Memory B cell (primary cell): Measurements from ENCODE around the gene NTM.

Experiments used
- ATAC-seq: fragments of 150-1000 bp; cut with Tn5 transposase; 2 replicates; pipeline ENCODE4 v1.10.0; 2021; ENCODE audit warnings: low read depth, mild to moderate bottlenecking, moderate library complexity
- DNase-seq, 2 donors: peaks; one replicate each; pipeline ENCODE4 v3.0.0; 2022; ENCODE audit warnings: low spot score in 2 of 2
- H3K27ac Mint-ChIP-seq: one replicate; pipeline ENCODE4 v1.8.0; 2022; ENCODE audit warnings: mild to moderate bottlenecking, moderate library complexity, mixed read lengths
- H3K27me3 Mint-ChIP-seq: one replicate; pipeline ENCODE4 v1.8.0; 2022; ENCODE audit warnings: mixed read lengths
- H3K36me3 Mint-ChIP-seq: one replicate; pipeline ENCODE4 v1.8.0; 2022; ENCODE audit warnings: mild to moderate bottlenecking, mixed read lengths
- H3K4me1 Mint-ChIP-seq: one replicate; pipeline ENCODE4 v1.8.0; 2022; ENCODE audit warnings: mixed read lengths
- H3K4me3 Mint-ChIP-seq: one replicate; pipeline ENCODE4 v1.8.0; 2022; ENCODE audit warnings: mild to moderate bottlenecking, moderate library complexity, mixed read lengths
- H3K9me3 Mint-ChIP-seq: one replicate; pipeline ENCODE4 v1.8.0; 2022; ENCODE audit warnings: mixed read lengths

NTM gene

DNA sequence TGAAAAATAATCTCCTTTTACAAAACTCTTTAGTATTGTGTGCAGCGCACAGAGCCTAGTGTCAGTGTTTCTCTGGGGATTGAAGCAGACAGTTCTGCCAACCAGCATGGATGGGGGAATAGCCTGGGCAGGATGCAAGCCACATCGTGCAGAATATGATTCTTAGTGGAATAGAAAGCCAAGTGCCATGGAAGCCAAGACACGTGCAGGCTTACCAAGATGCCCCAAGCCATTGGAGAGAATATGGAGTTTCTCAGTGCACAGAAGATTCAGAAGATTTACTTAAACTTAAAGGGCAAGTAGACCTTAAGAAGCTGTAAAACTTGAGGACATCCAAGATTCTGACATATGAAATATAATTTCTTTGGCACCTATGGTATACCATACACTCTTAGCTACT, 917.6 kb downstream of the NTM start:
- Mint-ChIP-seq H3K4me1 (no peaks in the 10 kb centered on the region), H3K27me3 (no peaks in the 10 kb centered on the region), H3K36me3 (no peaks in the 10 kb centered on the region), H3K4me3 (no peak overlapping the region), H3K27ac (no peak overlapping the region), H3K9me3 (peaks cover 9% of the 10 kb centered on the region)
- ATAC-seq (no peak), DNase-seq (no peak)

GRCh38 chr11:132289590-132290256, 919.3 kb downstream of the NTM start:
- Mint-ChIP-seq H3K4me3 (no peak overlapping the region), H3K27me3 (no peaks in the 10 kb centered on the region), H3K36me3 (no peaks in the 10 kb centered on the region), H3K27ac (no peak overlapping the region), H3K9me3 (peaks cover 10% of the 10 kb centered on the region), H3K4me1 (no peaks in the 10 kb centered on the region)
- DNase-seq (no peak), ATAC-seq (no peak)

GRCh38 chr11:132293586-132293985, 923.2 kb downstream of the NTM start:
- H3K27me3 Mint-ChIP-seq, result no peaks in the 10 kb centered on the region
- peaks cover 15% of the 10 kb centered on the region for H3K9me3 Mint-ChIP-seq
- H3K36me3 Mint-ChIP-seq, result no peaks in the 10 kb centered on the region
- no peak overlapping the region for H3K27ac Mint-ChIP-seq
- H3K4me1 Mint-ChIP-seq, result no peaks in the 10 kb centered on the region
- no peak for DNase-seq
- H3K4me3 Mint-ChIP-seq, result no peak overlapping the region
- no peak for ATAC-seq

DNA sequence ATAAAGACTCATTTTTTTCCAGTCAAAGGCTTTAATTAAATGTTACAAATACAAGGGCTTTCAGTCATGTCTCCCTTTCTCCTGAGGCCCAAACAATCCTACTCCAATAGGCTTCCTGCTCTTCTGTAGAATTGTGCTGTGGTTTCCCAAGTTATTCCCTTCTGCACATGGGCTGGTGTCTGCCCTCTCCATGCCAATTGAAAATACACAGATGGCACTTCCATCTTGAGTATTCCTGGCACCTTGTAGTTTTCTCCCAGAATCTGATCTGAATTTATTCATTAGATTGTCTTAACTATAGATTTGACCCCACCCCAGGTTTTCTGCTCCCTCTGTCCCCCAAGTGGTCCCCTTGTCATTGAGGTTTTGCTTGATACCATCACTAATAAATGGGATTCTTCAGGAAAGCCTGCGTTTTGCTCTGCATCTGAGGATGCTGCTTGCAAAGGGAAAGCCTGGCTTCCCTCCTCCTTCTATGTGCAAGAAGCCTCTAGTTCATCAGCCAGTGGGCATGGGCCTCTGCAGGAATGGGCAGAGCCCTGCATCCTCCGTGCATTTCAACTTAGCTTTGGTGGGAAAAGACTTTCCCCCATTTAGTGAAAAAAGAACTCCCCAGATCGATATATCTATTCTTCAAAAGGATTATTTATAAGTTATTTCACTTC, 926.7 kb downstream of the NTM start:
- no peak for ATAC-seq
- H3K9me3 Mint-ChIP-seq, result peaks cover 10% of the 10 kb centered on the region
- DNase-seq, result no peak
- no peaks in the 10 kb centered on the region for H3K27me3 Mint-ChIP-seq
- no peak overlapping the region for H3K27ac Mint-ChIP-seq
- no peaks in the 10 kb centered on the region for H3K4me1 Mint-ChIP-seq
- H3K36me3 Mint-ChIP-seq, result no peaks in the 10 kb centered on the region
- no peak overlapping the region for H3K4me3 Mint-ChIP-seq

GRCh38 chr11:132298357-132298756, 927.9 kb downstream of the NTM start:
- H3K9me3 Mint-ChIP-seq, result peaks cover 5% of the 10 kb centered on the region
- H3K4me1 Mint-ChIP-seq, result no peaks in the 10 kb centered on the region
- H3K4me3 Mint-ChIP-seq, result no peak overlapping the region
- H3K27me3 Mint-ChIP-seq, result no peaks in the 10 kb centered on the region
- ATAC-seq (no peak), DNase-seq (no peak)
- H3K36me3 Mint-ChIP-seq, result no peaks in the 10 kb centered on the region
- H3K27ac Mint-ChIP-seq, result no peak overlapping the region

DNA sequence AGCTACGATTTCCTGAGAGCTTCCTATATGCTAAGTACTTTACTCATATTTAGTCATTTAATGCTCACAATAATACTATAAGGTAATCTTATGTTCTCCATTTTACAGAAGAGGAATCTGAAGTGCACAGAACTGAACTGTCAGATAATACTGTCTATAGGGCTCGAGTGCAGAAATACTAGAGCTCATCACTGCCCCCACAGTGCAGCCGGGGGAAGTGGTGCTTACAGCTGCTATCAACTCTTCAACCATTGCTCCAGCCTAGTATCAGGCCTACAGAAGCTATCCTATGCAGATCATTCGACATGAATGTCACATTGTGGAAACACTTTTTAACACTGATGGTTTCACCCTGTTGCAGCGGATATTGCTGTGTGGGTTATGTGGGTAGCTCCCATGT, 929.9 kb downstream of the NTM start:
- Mint-ChIP-seq H3K4me1 (no peaks in the 10 kb centered on the region), H3K36me3 (no peaks in the 10 kb centered on the region), H3K9me3 (peaks cover 6% of the 10 kb centered on the region), H3K27me3 (no peaks in the 10 kb centered on the region), H3K4me3 (no peak overlapping the region), H3K27ac (no peak overlapping the region)
- ATAC-seq (no peak), DNase-seq (no peak)

DNA sequence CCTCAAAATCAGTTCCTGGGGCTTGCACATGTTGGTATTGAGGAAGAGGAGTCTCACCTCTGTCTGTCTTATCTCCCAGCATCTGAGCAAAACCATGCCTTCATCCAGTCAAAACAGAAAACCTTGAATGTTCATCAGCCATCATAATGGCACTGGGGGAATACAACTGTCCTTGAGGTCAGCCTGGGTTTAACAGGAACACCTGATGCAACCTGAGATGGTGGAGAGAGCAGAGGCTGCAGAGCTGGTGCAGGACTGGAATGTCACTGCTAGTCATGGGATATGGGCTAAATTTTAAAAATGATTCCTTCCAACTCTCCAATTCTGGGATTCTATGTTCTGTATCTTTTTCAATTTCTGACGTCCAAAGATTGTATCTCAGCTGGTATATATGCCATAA, 931.0 kb downstream of the NTM start:
- no peak overlapping the region for H3K4me3 Mint-ChIP-seq
- no peak for ATAC-seq
- DNase-seq, result no peak

DNA sequence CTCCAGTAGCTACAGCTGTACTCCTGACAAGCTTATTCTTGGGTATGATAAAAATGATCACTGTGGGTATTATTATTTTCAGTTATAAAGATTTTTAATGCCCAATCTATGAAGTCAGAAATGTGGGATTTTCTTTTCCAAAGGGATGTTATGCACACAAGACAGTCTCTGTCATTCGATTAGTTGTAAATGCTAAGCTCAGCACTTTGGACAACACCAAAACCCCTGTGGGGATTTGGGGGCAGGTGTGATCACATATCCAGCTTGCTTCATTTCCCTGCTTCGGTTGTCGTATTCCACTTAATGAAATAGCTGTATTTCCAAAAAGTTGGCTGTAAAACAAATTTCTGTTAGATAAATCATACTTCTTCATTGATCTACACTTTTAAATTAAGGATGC, 931.5 kb downstream of the NTM start:
- ATAC-seq, result no peak
- peaks cover 2% of the 10 kb centered on the region for H3K9me3 Mint-ChIP-seq
- DNase-seq, result no peak
- no peak overlapping the region for H3K4me3 Mint-ChIP-seq
- H3K4me1 Mint-ChIP-seq, result no peaks in the 10 kb centered on the region
- H3K36me3 Mint-ChIP-seq, result no peaks in the 10 kb centered on the region
- H3K27ac Mint-ChIP-seq, result no peak overlapping the region
- no peaks in the 10 kb centered on the region for H3K27me3 Mint-ChIP-seq

More for the DNA sequence above, 931.0 kb downstream of the NTM start:
- no peaks in the 10 kb centered on the region for H3K27me3 Mint-ChIP-seq
- H3K9me3 Mint-ChIP-seq, result peaks cover 2% of the 10 kb centered on the region
- no peaks in the 10 kb centered on the region for H3K36me3 Mint-ChIP-seq
- no peaks in the 10 kb centered on the region for H3K4me1 Mint-ChIP-seq
- H3K27ac Mint-ChIP-seq, result no peak overlapping the region

DNA sequence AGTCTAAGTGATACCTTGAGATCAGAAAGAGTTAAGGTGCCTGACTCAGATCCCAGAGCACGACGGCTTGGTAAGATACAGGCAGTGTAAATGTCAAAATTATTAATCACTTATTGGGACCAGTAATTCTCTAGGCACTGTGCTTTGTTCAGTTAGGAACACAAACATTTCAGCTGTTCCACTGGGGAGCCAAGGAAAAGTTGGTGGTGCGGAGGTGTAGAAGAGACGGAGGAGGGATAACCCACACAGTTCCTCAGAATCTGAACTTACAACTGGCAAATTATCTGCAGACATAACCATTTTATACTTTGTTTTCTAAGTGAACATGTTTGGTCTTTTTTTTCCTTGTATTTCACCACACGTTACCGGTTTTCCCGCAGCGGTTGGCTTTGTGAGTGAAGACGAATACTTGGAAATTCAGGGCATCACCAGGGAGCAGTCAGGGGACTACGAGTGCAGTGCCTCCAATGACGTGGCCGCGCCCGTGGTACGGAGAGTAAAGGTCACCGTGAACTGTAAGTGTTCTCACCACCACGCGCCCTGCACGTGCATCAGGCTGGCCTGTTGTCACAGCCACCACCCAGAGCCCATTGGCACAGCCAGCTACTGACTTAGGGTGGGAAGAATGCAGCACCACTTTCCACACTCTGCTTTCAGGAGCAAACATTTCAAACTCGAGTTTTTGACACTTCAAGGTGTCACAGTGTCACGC, 937.0 kb downstream of the NTM start:
- no peak overlapping the region for H3K4me3 Mint-ChIP-seq
- no peak overlapping the region for H3K27ac Mint-ChIP-seq
- no peaks in the 10 kb centered on the region for H3K27me3 Mint-ChIP-seq

DNA sequence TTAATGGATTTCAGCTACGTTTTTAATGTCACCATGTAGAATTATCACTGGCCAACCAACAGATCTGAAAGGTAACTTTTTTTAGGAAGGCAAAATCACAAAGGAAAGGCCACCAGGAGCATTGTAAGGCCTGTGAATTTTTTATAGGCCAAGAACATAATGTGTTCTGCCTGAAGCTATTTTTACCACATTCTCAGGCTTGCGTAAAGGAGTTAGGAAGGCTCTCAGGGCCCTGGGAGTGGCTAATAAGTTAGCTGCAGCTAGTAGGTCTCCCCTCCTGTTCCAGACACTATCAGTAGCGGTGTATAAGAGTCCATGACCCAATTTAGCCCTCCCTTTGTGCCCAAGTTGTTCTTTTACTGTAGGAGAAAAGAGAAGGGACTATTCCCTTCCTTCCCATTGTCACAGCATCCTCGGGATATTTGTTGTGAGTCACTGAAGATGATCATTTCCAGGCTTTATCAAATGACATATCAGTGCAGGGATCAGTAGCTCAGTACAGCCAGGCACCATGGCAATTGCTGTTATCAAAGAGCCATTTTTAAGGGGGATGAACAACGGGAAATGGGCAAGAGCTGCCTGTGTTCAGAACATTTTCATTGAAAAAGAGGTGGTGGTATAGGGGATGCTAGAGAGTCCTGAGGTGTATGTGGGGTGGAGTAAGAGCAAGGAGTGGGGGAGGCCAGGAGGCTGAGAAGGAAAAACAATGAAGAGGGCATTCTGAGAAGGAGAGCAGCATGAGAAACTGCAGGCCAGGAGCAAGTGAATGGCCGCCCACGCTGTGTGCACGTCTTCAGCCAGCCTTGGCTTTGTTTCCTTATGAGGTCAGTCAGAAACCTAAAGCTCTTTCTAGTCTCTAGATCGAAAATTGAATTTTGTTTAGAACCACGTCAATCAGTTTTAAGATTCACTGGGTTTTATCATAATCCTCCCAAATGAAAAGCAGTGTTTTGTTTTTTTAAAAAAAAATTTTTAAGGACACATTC, 940.3 kb downstream of the NTM start:
- Mint-ChIP-seq H3K4me3 (no peak overlapping the region), H3K36me3 (no peaks in the 10 kb centered on the region), H3K9me3 (no peaks in the 10 kb centered on the region), H3K27me3 (no peaks in the 10 kb centered on the region), H3K4me1 (no peaks in the 10 kb centered on the region), H3K27ac (no peak overlapping the region)
- ATAC-seq (no peak), DNase-seq (no peak)

More for the DNA sequence above, 937.0 kb downstream of the NTM start:
- Mint-ChIP-seq H3K9me3 (peaks cover 2% of the 10 kb centered on the region), H3K4me1 (no peaks in the 10 kb centered on the region), H3K36me3 (no peaks in the 10 kb centered on the region)
- no peak for ATAC-seq
- DNase-seq, result no peak

DNA sequence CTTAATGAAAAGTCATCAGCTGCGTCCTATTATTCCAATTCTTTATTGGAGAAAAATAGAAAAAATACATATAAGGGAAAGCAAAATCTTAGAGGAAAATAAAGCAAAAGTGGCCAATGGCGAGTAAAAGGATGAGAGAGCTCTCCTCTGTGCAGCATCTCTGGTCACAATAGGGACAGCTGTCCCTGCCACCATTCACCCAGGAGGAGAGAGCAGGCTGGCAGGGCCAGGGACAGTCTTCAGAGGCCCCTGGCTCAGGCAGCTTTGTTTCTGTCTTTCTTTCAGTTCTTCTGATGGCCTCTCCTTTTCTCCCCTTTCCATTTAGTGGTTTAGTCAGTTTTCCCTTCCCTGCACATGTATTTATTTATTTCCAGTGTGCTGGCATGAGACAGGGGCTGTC, 941.3 kb downstream of the NTM start:
- Mint-ChIP-seq H3K4me3 (no peak overlapping the region), H3K9me3 (no peaks in the 10 kb centered on the region), H3K27ac (no peak overlapping the region), H3K36me3 (no peaks in the 10 kb centered on the region), H3K4me1 (no peaks in the 10 kb centered on the region), H3K27me3 (no peaks in the 10 kb centered on the region)
- ATAC-seq (no peak), DNase-seq (no peak)

DNA sequence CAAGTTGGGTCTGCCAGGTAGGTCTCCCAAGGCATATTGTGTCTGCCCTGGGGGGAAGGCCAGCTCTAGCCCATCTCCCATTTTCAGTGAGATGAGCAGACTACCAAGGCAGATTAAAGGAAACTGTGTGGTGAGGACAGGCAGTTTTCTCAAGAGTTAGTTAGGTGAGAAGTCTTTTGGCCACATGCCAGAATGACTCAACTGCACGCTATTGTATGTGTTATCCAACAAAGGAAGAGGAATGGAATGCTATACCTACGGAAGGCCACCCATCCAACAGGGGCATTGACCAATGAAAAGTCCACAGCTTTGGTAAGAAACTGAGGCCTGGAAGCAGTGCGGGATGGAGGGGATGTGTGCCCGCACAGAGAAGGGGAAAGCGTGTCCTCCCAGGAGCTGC, 941.7 kb downstream of the NTM start:
- Mint-ChIP-seq H3K27me3 (no peaks in the 10 kb centered on the region), H3K4me1 (no peaks in the 10 kb centered on the region), H3K27ac (no peak overlapping the region), H3K36me3 (no peaks in the 10 kb centered on the region), H3K9me3 (no peaks in the 10 kb centered on the region), H3K4me3 (no peak overlapping the region)
- DNase-seq (no peak), ATAC-seq (no peak)

- H3K4me1 Mint-ChIP-seq, result no peaks in the 10 kb centered on the region
- DNase-seq, result no peak
- no peak overlapping the region for H3K27ac Mint-ChIP-seq
- no peaks in the 10 kb centered on the region for H3K27me3 Mint-ChIP-seq
- H3K9me3 Mint-ChIP-seq, result no peaks in the 10 kb centered on the region
- H3K36me3 Mint-ChIP-seq, result no peaks in the 10 kb centered on the region
- no peak overlapping the region for H3K4me3 Mint-ChIP-seq
- ATAC-seq, result no peak
Observed at GRCh38 chr11:132312701-132313111, 942.3 kb downstream of the NTM start.
